Transverse colon (tissue), 4 donors: ENCODE measurements around the gene OR10A3. TPM values are rescaled to one million over a fixed set of nuclear protein-coding genes. Genes with fewer than 3 reads are reported as not detected.

ENCODE experiments used
- DNase-seq: peaks from one replicate; pipeline ENCODE4 v3.0.0-alpha.2; 2019
- H3K27ac ChIP-seq, 4 donors: fragments of 200-600 bp; sonication (generic); 2 replicates each; pipeline ENCODE4 v1.5.1; 2016 to 2018; ENCODE audit warnings: inconsistent platforms in 4 of 4
- H3K27me3 ChIP-seq: fragments of 200-600 bp; sonication (generic); 2 replicates; pipeline ENCODE4 v1.5.1; 2017; ENCODE audit warnings: inconsistent platforms
- H3K36me3 ChIP-seq, 4 donors: fragments of 200-600 bp; sonication (generic); 2 replicates each; pipeline ENCODE4 v1.5.1; 2017 to 2019; ENCODE audit warnings: inconsistent platforms in 4 of 4
- H3K4me1 ChIP-seq, 4 donors: fragments of 200-600 bp; sonication (generic); 2 replicates each; pipeline ENCODE4 v1.5.1; 2017 to 2020; ENCODE audit warnings: inconsistent platforms in 4 of 4
- H3K4me3 ChIP-seq, 4 donors: fragments of 200-600 bp; sonication (generic); 1 replicate in 1 of 4; 2 replicates in 3 of 4; pipeline versions ENCODE4 v1.5.1 to v1.6.1; 2017 to 2019; ENCODE audit warnings: inconsistent platforms in 4 of 4
- H3K9me3 ChIP-seq, 2 donors: fragments of 200-600 bp; sonication (generic); 2 replicates each; pipeline ENCODE4 v1.5.1; 2017 to 2019; ENCODE audit warnings: inconsistent platforms in 2 of 2
- EP300 ChIP-seq: sonication (generic); formaldehyde crosslinking; IDR thresholded peaks from one replicate; pipeline ENCODE4 v1.6.1; 2017; ENCODE audit warnings: antibody characterized with exemption, low read depth
- POLR2A ChIP-seq: fragments of 450-650 bp; IDR thresholded peaks from one replicate; pipeline ENCODE4 v1.6.1; 2016; ENCODE audit warnings: antibody characterized with exemption, mild to moderate bottlenecking, moderate library complexity
- POLR2AphosphoS5 ChIP-seq, 3 donors: sonication (generic); formaldehyde crosslinking; IDR thresholded peaks; one replicate each; pipeline ENCODE4 v1.6.1; 2016; ENCODE audit warnings: antibody characterized with exemption in 3 of 3
- WGBS, 2 donors: methylation state at CpG; one replicate each; pipeline ENCODE4 v1.1.5; 2018; ENCODE audit warnings: low coverage in 1 of 2; 5-methylcytosine and 5-hydroxymethylcytosine counted together
- in situ Hi-C, 4 donors: fragments of 200-750 bp; cut with MboI; loops; one replicate each; pipeline versions ENCODE4 v1.15.0 to v1.15.1; 2017; ENCODE audit warnings: low sequenced_read_pairs in 3 of 4, low pct_ligation_motif_present in 1 of 4, low pct_unique_long_range_greater_than_20kb in 1 of 4
- intact Hi-C: fragments of 100-400 bp; cut with DNase I; formaldehyde crosslinking; loops from one replicate; pipeline ENCODE4 v1.15.1; 2023; ENCODE audit warnings: low total_unique reads
- total RNA-seq, 4 donors: library from RNA; depleted of rRNA; stranded (reverse); fragments of >200 nt; gene quantifications; one replicate each; pipeline ENCODE4 v1.1.0, GENCODE V29; 2016
- TF ChIP-seq, protein P1 (sequence below), 5 experiments: fragments of 200-600 bp in 3 of 5; fragments of 450-650 bp in 2 of 5; sonication (generic) in 3 of 5; IDR thresholded peaks; 1 replicate in 2 of 5; 2 replicates in 3 of 5; pipeline ENCODE4 v1.5.1; 2016 to 2017; ENCODE audit warnings: antibody characterized with exemption in 5 of 5, inconsistent platforms in 3 of 5, mild to moderate bottlenecking in 2 of 5, moderate library complexity in 1 of 5

OR10A3 gene
- total RNA-seq, 4 donors from 2014 or later, result not detected

DNA sequence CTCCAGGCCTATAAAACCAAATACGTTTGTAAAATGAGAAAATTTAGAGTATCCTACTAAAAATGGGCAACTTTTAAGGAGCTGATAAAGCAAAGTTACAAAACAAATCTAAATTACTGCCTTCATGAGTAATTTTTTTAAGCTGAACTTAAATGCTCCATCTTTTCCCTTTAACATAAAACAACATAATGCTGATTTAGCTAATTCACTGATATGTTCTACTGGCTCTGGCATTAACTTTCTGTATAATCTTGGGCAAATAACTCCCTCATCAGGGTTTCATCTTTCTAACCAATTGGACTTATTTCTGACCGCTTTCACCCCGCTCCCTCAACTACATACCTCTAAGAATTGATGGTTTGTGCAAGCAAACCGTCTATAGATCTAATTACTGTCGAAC lies 362 bp downstream of the OR10A3 start:
- Histone ChIP-seq H3K27ac (no peak overlapping the region), H3K27me3 (no peaks in the 10 kb centered on the region), H3K9me3 (peaks cover 15 to 17% of the 10 kb centered on the region in 2 donors), H3K4me3 (no peak overlapping the region), H3K4me1 (no peaks in the 10 kb centered on the region), H3K36me3 (no peaks in the 10 kb centered on the region)
- intact Hi-C loops, result no loop called here
- DNase-seq, result no peak
- WGBS, 2 donors, result 50 to 61% methylated on average over 5 of the region's 5 CpGs
- TF ChIP-seq EP300 (no peak), POLR2A (no peak), POLR2AphosphoS5 (IDR thresholded peaks at IDR 0.05) (no peak)
- TF ChIP-seq, protein P1, sequence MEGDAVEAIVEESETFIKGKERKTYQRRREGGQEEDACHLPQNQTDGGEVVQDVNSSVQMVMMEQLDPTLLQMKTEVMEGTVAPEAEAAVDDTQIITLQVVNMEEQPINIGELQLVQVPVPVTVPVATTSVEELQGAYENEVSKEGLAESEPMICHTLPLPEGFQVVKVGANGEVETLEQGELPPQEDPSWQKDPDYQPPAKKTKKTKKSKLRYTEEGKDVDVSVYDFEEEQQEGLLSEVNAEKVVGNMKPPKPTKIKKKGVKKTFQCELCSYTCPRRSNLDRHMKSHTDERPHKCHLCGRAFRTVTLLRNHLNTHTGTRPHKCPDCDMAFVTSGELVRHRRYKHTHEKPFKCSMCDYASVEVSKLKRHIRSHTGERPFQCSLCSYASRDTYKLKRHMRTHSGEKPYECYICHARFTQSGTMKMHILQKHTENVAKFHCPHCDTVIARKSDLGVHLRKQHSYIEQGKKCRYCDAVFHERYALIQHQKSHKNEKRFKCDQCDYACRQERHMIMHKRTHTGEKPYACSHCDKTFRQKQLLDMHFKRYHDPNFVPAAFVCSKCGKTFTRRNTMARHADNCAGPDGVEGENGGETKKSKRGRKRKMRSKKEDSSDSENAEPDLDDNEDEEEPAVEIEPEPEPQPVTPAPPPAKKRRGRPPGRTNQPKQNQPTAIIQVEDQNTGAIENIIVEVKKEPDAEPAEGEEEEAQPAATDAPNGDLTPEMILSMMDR (IDR thresholded peaks at IDR 0.05), result no peak
- in situ Hi-C loops, result no loop called here

DNA sequence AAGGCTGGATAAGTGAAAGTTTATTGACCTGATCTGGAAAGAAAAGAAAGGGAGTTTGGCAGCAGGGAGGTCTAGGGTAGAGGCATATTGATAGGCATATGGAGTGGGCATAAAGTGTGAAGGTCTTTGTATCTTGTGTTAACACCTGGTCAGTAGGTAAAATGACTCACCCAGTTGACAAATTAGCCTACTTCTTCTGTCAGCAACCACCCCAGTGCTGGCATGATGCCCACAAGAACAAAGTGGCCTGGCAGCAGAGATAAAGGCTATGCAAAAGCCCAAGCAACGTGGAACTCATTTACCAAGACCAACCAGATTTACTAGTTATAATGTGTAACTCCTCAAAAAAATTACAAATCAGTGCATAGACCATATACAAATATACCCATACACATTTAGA lies 4.9 kb downstream of the OR10A3 start:
- Histone ChIP-seq H3K4me3 (no peak overlapping the region), H3K27ac (no peak overlapping the region), H3K27me3 (no peaks in the 10 kb centered on the region), H3K4me1 (no peaks in the 10 kb centered on the region), H3K36me3 (no peaks in the 10 kb centered on the region), H3K9me3 (no peaks in the 10 kb centered on the region)
- DNase-seq, result peak; percentile 63
- WGBS, 2 donors, result 35 to 44% methylated on average over 1 of the region's 1 CpG
- intact Hi-C loops, result no loop called here
- in situ Hi-C loops, result no loop called here
- TF ChIP-seq POLR2A, result no peak
- TF ChIP-seq EP300, result no peak
- TF ChIP-seq POLR2AphosphoS5 (IDR thresholded peaks at IDR 0.05), result no peak
- TF ChIP-seq, protein P1 (IDR thresholded peaks at IDR 0.05), result no peak

DNA sequence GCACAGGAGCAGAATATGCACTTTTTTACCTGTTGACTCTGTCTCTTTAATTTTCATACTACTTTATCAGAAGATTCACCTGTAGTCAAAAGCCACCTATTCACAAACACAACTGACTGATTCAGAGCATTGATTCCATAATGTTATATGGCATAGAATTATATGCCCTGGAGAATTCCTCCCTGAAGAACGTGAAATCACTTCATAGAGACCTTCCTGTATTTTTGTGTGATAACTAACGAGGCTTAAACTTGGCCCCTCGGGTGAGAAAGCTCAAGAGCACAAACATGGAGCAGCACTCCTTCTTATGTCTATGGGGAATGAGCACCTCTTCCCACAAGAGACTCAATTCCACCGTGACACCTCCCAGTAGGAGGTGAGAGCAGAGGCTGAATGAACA lies 10.3 kb downstream of the OR10A3 start, which contains the start of gene OR10A6:
OR10A6 (minus strand) TSS at position 101 of the 400 bp plus-strand sequence. CDS start 2,606 bp downstream, outside the sequence.
- 66 to 80% methylated on average over 1 to 4 of the region's 4 CpGs for WGBS, 2 donors
- intact Hi-C loops, result no loop called here
- no peak for DNase-seq
- no peak within 1 kb of the TSS for H3K27ac ChIP-seq
- no peak for TF ChIP-seq POLR2A
- no peak for TF ChIP-seq POLR2AphosphoS5 (IDR thresholded peaks at IDR 0.05)
- TF ChIP-seq, protein P1 (IDR thresholded peaks at IDR 0.05), result no peak
- TF ChIP-seq EP300, result no peak
- in situ Hi-C loops, result no loop called here
- peaks cover 2% of the 10 kb centered on the region for H3K27me3 ChIP-seq
- no peaks in the 10 kb centered on the region for H3K36me3 ChIP-seq
- H3K4me1 ChIP-seq, result no peaks in the 10 kb centered on the region
- no peaks in the 10 kb centered on the region for H3K9me3 ChIP-seq
- no peak within 1 kb of the TSS for H3K4me3 ChIP-seq

DNA sequence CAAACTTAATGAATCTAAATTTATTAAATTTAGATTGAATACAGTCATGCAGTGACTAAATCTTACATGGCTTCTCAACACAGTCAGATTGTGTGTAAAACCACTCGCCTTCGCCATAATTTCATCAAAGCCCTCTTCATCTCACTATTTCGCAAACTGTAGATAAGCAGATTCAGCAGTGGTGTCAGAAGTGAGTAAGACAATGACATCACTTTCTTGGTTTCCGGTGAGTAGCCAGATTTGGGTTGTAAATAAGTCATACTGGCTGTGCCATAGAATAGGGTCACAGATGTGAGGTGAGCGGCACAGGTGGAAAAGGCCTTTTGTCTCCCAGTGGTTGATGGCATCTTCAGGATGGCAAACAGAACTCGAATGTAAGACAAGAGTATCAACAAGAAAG lies 13.9 kb downstream of the OR10A3 start:
- H3K27me3 ChIP-seq, result peaks cover 9% of the 10 kb centered on the region
- no peaks in the 10 kb centered on the region for H3K36me3 ChIP-seq
- H3K27ac ChIP-seq, result no peak overlapping the region
- 82 to 92% methylated on average over 5 to 6 of the region's 6 CpGs for WGBS, 2 donors
- TF ChIP-seq, protein P1 (IDR thresholded peaks at IDR 0.05), result no peak
- no peak for TF ChIP-seq POLR2A
- TF ChIP-seq POLR2AphosphoS5 (IDR thresholded peaks at IDR 0.05), result no peak
- TF ChIP-seq EP300, result no peak
- no peak overlapping the region for H3K4me3 ChIP-seq
- DNase-seq, result no peak
- in situ Hi-C loops (no loop called here), intact Hi-C loops (no loop called here)
- H3K9me3 ChIP-seq, result no peaks in the 10 kb centered on the region
- no peaks in the 10 kb centered on the region for H3K4me1 ChIP-seq
